ENCODE results near the gene NUFIP2. TPM values are rescaled to one million over a fixed set of nuclear protein-coding genes. Genes with fewer than 3 reads are reported as not detected.

NUFIP2 gene
- total RNA-seq, 2 donors from 2014 or later = 39.7 to 65.8 TPM

- H3K9me3 ChIP-seq = no peaks in the 10 kb centered on the region
- H3K4me3 ChIP-seq = peak overlapping the region; percentile 59
- ATAC-seq (ENCODE audit: insufficient number of reproducible peaks, low FRiP score, low read depth) (no peak), DNase-seq (ENCODE audit: low spot score) (no peak)
- peaks cover 45 to 57% of the 10 kb centered on the region in 2 donors for H3K4me1 ChIP-seq (ENCODE audit: control insufficient read depth in 1 of 2, low read depth in 2 of 2)
- H3K27me3 ChIP-seq (replicated peaks; ENCODE audit: insufficient read depth) = no peaks in the 10 kb centered on the region
- H3K27ac ChIP-seq = peak overlapping the region; percentile 51 to 73
- H3K36me3 ChIP-seq = peaks cover 10% of the 10 kb centered on the region
- TF ChIP-seq CTCF (IDR thresholded peaks at IDR 0.05) = no peak
Observed at GRCh38 chr17:29256735-29257466, 37.0 kb downstream of the NUFIP2 start.

- H3K27ac ChIP-seq = peak overlapping the region; percentile 14 to 73
- H3K27me3 ChIP-seq (replicated peaks; ENCODE audit: insufficient read depth) = no peaks in the 10 kb centered on the region
- H3K4me1 ChIP-seq (ENCODE audit: control insufficient read depth in 1 of 2, low read depth in 2 of 2) = peaks cover 46 to 66% of the 10 kb centered on the region in 2 donors
- TF ChIP-seq CTCF (IDR thresholded peaks at IDR 0.05) = no peak
- H3K36me3 ChIP-seq = peaks cover 3% of the 10 kb centered on the region
- H3K4me3 ChIP-seq = peak overlapping the region; percentile 59
- DNase-seq (ENCODE audit: low spot score) (no peak), ATAC-seq (ENCODE audit: insufficient number of reproducible peaks, low FRiP score, low read depth) (no peak)
- no peaks in the 10 kb centered on the region for H3K9me3 ChIP-seq
Observed at GRCh38 chr17:29255926-29256522, 37.9 kb downstream of the NUFIP2 start.

- no peaks in the 10 kb centered on the region for H3K27me3 ChIP-seq (replicated peaks; ENCODE audit: insufficient read depth)
- DNase-seq (ENCODE audit: low spot score) (no peak), ATAC-seq (ENCODE audit: insufficient number of reproducible peaks, low FRiP score, low read depth) (no peak)
- no peak for TF ChIP-seq CTCF (IDR thresholded peaks at IDR 0.05)
- no peak overlapping the region for H3K27ac ChIP-seq
- no peaks in the 10 kb centered on the region for H3K36me3 ChIP-seq
- no peaks in the 10 kb centered on the region for H3K9me3 ChIP-seq
- H3K4me3 ChIP-seq = no peak overlapping the region
- peaks cover 35 to 56% of the 10 kb centered on the region in 2 donors for H3K4me1 ChIP-seq (ENCODE audit: control insufficient read depth in 1 of 2, low read depth in 2 of 2)
Observed at GRCh38 chr17:29253037-29253436, 40.9 kb downstream of the NUFIP2 start.

- Histone ChIP-seq H3K36me3 (no peaks in the 10 kb centered on the region), H3K27me3 (replicated peaks; ENCODE audit: insufficient read depth) (no peaks in the 10 kb centered on the region), H3K4me1 (ENCODE audit: control insufficient read depth in 1 of 2, low read depth in 2 of 2) (peaks cover 27 to 48% of the 10 kb centered on the region in 2 donors), H3K4me3 (no peak overlapping the region), H3K9me3 (no peaks in the 10 kb centered on the region), H3K27ac (peak overlapping the region; percentile 56 to 65)
- peak; percentile 57 for TF ChIP-seq CTCF (IDR thresholded peaks at IDR 0.05)
- no peak for ATAC-seq (ENCODE audit: insufficient number of reproducible peaks, low FRiP score, low read depth)
- no peak for DNase-seq (ENCODE audit: low spot score)
Observed at GRCh38 chr17:29252101-29252791, 41.7 kb downstream of the NUFIP2 start.

- no peaks in the 10 kb centered on the region for H3K9me3 ChIP-seq
- peak overlapping the region in 1 of 2 donors; percentile 56 for H3K27ac ChIP-seq
- ATAC-seq (ENCODE audit: insufficient number of reproducible peaks, low FRiP score, low read depth) (no peak), DNase-seq (ENCODE audit: low spot score) (no peak)
- peaks cover 19 to 38% of the 10 kb centered on the region in 2 donors for H3K4me1 ChIP-seq (ENCODE audit: control insufficient read depth in 1 of 2, low read depth in 2 of 2)
- no peaks in the 10 kb centered on the region for H3K36me3 ChIP-seq
- H3K27me3 ChIP-seq (replicated peaks; ENCODE audit: insufficient read depth) = no peaks in the 10 kb centered on the region
- no peak for TF ChIP-seq CTCF (IDR thresholded peaks at IDR 0.05)
- H3K4me3 ChIP-seq = no peak overlapping the region
Observed at GRCh38 chr17:29251184-29251583, 42.8 kb downstream of the NUFIP2 start.
